ENCODE data around the gene STRIP2.
"Not testable (repeated sequence)": the region's sequence is repeated elsewhere in the genome, so short reads cannot be mapped to it uniquely, and the experiment has no call there.

The STRIP2 gene

DNA sequence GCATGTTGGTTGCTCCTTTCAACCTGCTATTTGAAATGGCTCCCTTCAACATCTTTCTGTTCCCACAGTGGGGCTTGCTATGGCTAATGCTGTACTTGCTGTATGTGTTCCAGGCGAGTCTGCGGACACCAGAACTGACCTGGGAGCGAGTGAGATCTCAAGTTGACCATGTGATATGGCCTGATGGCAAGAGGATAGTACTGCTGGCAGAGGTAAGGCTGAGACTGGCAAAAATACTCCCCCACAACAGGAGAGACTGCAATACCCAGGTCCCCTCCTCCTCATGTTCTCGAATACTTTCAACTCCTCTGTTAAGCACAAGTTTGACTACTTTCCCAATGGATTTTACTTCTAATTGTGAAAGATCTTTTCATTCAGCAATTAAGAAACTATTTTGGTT lies 11.5 kb upstream of the STRIP2 start:
- no peak for DNase-seq

DNA sequence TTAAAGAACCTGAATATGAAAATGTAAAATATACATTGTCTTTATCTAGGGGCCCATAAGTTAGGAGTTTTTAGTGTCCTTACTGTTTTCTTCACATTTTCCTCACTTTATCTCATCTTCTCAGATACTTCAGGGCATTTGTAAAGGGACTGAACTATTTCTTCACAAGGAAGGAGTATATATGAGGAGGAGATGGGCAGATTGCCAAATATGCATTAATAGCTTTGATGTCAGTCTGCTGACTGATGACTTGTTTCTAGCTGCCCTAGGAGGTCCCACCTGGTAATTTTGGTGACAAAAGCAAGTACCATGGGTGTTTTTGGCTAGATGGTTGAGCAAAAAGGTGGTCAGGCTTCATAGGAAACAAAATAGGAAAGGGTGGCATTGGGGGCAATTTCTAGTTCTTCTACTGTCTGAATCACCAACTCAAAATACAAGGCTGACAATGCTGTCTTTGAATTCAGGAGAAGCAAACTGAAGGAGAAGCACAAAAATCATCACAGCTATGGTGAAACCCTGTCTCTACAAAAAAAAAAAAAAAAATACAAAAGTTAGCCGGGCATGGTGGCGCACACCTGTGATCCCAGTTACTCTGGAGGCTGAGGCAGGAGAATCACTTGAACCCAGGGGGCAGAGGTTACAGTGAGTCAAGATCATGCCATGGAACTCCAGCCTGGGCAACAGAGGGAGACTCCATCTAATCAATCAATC lies 10.4 kb upstream of the STRIP2 start:
- no peak for DNase-seq

DNA sequence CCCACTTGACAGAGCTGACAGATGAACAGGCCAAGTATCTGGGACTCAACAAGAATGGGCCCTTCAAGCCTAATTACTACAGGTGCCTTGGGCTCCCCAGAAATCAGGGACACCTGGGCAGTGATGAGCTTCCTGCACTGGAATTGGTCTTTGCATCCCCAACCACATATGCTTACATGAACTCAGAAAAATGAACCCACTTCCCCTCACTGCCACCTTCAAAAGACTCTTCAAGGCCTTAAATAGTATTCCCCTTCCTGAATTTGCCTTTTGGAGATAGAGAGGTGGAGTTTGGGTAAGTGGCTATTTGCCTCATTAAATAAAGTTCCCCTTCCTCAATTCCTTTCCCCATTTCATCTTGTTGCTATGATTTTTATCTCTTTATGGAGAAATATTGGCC lies 7.8 kb upstream of the STRIP2 start:
- no peak for DNase-seq

DNA sequence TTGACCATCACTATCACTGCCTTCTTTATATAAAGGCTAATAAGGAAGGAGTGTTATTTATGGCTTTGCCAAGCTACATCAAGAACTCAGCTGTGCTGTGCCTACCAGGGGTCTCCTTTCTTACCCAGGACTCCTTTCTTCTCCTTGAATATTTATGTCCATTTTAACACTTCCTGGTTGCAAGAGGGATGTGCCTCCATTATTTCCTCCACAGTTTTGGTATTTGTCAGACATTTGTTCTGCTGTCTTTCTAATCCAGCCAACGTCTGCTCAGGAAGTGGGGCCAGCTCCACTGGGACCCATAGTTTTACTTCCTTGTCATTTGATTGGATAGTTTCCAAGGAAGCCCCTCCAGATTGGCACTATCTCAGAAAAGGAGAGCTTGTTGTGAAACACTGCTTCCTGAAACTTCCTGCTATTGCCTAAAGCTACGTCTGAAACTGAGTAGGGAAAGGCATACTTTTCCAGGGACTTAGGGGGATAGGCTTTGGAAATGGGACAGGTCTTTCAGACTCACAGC lies 6.6 kb upstream of the STRIP2 start:
- DNase-seq = no peak

DNA sequence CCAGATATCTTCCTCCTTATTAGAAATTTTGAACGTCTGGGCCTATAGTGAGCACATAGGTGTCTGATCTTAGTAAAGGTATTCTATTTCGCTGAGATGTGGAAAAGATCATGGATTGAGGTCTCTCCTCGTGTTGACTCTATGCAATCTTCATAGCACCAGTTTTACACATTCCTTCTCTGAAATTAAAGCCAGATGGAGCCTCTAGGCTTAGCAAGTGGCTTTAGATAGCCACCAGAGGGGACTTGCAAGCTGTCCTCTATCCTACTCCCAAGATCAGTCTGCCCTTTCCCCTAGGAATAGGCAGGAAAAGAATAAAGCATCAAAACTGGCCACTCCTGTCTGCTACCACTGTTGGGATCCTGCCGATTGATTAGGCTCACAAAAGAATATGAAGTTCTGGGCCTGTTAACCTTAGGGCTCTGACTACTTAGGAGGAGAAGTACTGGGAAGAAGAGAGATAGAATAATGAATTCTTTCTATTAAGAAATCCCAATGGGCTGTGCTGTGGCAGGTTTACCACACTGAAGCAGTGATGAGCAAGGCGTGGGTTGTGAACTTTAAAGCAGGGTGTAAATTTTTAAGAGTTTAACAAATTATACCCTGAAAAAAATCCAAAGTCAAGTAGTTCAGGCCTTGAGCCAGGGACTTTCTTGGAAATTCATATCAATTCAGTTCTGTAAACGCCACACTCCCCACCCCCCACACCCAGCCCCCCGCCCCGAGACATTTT lies 2.2 kb upstream of the STRIP2 start:
- no peak for DNase-seq

DNA sequence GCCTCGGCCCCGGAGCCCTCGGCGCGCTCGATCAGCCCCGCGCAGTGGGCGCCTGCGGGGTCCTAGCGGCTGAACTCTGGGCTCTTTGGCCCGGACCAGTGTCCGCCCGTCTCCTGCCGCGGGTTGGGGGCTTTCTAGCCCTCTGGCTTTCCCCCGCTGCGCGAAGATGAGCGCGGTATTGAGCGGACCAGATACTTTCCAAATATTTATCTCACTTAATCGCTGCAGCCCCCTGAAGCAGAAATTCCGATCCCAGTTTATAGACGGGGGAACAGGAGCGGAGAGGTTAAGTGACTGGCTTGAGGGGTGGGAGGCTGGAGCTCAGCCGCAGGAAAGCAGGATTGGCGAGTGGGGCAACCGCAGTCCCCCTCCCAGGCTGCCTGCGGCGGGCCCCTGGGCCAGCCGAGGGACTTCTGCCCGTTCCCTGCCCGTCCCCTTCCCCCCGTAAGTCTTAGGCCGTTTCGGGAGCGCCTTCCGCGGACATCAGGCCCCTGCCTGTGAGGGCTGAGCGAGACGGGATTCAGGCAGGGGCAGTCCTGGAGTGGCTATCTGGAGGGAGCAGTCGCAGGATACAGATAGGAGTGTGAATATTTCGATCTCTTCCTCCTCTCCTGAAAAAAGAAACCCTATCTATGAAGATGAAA lies 565 bp downstream of the STRIP2 start:
- DNase-seq = peak; percentile 14

DNA sequence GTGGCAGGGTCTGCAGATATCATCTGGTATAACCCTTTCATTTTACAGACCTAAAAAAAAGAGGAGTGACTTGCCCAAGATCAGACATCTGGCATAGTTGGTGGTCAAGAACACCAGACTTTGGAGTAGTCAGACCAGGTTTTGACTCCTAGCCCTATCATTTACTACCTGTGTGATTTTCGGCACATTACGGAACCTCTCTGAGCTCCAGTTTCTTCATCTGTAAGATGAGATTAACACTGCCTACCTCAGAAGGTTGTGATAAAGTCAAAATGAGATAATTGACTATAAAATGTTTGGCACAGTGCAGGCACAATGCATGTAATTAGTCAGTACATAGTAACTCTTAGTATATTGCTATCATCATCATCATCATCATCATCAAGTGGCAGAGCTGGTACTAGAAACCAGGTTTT lies 1.2 kb downstream of the STRIP2 start:
- no peak for DNase-seq

DNA sequence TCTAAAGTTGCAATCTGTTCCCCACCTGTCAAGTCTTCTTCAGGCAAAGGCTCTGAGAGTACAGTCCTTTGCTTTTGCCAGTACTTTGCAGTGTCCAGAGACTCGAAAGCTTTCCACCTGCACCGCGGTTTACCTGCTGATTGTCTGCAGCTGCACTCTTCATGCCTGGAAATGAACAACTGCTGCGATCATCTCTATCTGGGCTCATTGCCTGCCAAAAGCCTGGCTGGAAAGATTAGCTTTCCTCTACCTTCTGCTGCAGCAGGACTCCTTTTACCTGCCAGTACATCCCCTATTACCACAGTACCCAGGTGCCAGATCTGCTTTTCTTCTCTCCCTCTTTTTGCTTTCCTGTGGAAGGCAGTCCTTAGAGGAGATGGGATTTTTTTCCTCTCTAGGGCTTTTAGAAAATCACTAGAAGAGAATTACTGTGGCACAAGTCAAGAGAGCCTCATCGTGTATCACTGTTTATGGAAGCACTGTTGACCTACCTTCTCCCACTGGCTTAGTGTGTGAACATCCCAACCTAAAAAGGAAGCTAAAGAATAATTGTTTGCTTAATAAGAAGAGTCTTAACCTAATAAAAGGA lies 2.2 kb downstream of the STRIP2 start:
- no peak for DNase-seq

DNA sequence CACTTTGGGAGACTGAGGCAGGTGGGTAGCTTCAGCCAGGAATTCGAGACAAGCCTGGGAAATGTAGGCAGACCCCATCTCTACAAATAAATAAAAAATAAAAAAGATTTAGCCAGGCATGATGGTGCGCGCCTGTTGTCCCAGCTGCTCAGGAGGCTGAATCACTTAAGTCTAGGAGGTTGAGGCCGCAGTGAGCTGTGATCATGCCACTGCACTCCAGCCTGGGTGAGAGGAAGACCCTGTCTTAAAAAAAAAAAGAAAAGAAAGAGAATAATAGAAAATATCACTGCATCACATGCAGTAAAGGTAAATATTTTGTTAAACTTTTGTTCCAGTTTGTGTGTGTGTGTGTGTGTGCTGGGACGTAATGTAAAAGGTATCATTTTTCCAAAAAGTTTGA lies 3.0 kb downstream of the STRIP2 start:
- no peak for DNase-seq

DNA sequence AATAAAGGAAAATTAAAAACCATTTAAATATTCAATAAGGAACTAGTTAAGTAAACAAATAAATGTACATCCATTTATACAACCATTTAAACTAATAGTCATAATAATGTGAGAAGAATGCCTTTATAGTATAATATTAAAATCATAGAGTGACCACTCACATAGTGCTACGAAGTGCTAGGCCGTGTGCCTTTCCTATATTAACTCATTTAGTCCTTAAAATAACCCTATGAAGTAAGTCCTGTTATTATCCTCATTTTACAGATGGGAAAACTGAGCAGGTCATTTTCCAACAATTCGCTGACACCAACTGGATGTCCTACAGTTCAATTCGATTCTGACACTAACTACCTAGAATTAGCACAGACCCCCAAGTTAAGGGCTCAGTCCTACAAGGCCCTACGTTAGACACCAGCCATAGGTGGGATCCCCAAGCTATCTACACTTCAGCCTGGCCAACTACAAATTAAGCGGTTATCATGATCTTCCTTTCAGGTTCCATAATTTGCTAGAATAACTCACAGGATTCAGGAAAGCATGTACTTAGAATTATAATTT lies 4.1 kb downstream of the STRIP2 start:
- DNase-seq = no peak

DNA sequence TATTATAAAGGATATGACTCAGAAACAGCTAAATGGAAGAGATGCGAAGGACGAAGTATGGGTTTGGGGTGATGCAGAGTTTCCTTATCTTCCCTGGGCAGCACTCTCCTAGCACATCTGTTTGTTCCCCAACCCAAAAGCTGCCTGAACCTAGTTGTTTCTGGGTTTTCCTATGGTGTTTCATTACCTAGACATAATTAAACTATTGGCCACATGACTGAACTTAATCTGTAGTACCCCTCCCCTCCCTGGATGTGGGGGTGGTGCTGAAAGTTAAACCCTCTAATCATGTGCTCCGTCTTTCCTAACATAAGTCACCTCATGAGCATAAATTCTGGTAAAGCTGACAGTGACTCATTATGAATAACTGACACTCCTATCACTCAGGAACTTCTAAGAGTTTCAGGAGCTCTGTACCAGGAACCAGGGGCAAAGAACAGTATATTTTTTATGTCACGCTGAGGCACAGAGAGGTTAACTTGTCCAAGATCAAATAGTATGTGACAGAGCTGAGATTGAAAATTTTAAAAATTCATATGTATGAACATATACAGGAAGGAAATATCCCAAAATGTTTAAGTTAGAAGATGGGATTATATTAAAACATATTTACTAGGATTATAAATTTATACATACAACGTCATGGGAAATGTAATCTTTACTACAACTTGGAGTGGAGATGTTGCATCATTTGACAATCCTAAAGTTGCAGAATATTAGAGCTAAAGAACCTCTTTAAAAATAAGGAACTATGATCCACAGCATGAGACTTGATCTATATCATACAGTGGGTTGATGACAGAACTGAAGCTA lies 4.8 kb downstream of the STRIP2 start:
- DNase-seq = no peak

DNA sequence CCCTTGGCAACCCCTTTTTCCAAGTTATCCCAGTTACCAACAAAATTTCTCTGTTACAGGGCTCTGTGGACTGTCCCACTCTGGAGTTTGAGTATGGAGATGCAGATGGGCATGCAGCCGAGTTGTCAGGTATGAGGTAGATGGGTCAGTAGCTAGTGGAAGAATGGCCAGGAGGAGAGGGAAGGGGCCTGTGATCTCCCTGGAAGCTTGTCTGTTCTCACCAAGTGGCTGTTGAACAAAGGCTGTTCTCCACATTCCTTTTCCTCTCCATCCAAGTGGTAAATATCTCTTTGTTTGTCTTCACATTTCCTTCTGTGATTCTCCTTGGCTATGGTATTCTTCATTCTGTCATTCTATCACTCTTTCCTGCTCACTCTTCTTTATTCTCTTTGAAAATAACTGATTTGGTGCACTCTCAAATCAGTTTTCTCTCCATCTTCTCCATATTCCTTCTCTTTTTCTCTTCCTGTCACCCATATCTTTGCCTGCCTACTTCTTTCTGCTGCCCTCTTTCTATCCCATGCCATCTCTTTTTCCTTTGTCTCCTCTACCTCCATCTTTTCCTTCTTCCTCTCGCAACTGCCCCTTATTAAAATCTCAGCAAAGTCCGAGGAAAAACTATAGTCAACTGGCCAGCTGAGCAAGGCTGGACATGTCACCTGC lies 5.9 kb downstream of the STRIP2 start:
- no peak for DNase-seq

DNA sequence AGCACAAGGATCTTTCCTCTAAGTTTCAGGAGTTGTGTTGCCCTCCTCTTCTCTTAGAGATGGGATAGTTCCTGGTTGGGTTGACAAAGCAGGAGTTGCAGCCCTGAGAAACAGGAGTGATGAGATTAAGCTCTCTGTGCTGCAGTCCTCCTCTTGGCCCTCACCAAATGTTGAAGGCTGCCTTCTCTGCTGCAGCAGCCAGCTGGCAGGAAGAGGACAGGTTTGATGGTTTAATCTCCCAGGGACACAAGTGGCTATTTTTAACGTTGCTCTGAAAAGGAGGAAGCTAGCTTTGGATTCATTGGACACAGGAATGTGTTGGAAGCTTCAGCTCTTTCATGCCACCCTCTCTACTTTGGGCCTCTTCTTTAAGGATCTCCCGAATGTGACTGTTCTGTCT lies 9.4 kb downstream of the STRIP2 start:
- no peak for DNase-seq

DNA sequence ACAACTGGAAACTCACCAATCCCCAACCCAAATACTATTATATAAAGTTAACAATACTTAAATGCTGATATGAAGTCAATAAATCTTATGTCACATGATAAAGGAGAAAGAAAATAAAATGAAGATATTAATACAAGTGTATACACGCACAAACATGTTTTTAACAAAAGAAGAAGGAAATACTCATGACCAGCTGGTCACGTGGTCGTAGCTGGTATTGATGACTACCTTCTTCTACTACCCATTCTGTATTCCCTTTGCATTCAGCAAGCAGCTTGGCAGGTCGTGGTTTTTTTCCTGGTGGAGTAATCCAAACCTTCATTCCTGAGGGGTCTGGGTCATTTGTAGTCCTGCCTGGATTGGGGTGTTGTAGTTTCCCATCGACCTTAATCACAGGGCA lies 10.5 kb downstream of the STRIP2 start:
- DNase-seq = not testable (repeated sequence)

DNA sequence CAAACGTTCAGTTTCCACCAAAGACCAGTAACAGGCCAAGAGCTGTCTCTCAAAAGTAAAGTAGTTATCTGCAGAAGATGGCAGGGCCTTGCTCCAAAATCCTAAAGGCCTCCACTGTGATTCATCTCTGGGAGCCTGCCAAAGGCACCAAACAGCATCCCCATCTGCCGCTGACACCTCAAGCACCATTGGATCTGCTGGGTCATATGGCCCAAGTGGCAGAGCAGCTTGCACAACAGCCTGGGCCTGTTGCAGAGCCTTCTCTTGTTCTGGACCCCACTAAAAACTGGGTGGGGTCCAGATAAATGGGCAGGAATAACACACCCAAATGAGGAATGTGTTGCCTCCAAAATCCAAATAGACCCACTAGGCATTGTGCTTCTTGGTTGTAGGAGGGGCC lies 12.7 kb downstream of the STRIP2 start:
- DNase-seq = not testable (repeated sequence)

DNA sequence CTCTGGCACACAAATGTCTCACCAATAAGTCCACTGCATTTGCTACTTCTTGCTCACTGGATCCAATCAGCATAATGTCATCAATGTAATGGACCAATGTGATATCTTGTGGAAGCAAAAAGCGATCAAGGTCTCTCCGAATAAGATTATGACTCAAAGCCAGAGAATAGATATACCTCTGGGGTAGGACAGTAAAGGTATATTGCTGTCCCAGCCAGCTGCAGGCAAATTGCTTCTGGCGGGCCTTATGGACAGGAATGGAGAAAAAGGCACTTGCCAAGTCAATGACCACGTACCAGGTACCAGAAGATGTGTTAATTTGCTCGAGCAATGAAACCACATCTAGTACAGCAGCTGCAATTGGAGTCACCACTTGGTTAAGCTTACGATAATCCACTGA lies 13.2 kb downstream of the STRIP2 start:
- DNase-seq = not testable (repeated sequence)

DNA sequence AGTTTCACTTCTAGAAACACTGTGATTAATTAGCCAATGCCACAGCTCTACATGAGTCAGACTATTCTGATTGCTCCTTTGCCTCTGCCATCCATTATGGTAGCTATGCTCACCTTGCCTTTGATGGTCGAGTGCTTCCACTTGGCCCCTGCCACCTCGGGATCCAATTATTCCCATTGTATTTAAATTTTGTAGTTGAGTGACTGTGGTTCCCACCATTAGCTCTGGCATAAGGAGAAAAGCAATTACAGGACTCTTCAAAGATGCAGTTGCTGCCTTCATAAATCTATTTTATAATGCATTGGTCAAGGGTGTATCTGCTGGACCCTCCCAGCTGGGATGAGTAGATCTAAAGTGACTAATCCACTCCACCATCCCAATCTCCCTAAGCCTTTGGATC lies 14.4 kb downstream of the STRIP2 start:
- not testable (repeated sequence) for DNase-seq

DNA sequence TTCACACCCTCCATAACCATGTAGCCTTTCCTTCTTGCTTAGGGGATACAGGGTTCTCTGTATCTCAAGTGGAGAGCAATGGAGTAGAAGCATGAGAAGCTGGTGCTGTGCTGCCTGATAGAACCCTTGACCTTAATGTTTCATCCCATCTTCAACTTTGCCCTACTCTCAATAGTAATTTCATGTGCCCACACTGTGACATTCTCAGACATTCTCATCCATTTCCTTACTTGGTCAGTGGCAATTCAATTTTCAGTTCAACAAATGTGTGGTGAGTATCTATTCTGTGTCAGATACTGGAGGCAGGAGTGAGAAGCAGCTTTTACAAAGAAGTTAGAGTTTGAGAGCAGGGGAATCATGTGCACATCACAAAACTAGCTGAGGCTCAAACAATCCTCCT lies 16.1 kb downstream of the STRIP2 start:
- DNase-seq = no peak

DNA sequence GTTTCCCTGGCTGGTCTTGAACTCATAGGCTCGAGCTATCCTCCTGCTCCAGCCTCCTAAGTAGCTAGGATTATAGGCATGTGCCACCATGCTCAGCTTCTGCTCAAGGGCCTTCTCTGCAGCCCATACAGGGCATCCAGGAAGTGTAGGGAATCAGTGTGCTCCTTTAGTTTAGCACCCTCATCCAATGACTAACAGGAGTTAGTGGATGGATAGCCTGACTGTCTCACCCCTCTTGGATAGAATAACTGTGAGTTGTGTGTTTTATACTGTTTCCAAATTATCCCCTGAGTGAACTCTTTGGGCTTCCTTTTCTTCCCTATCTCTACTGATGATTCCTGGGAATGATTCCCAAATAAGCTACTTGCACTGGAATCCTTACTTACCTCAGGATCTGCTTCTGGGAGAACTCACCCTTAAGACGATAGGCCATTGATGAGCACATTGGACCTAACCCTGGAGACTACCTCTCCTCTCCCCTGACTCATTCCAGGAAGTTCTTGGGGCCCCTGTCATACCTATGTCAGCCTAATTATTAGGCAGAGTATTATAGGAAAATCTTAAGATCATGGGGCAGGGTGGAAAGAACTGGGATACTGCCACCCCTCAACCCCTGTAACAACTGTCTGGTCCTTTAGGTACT lies 18.5 kb downstream of the STRIP2 start:
- DNase-seq = no peak

DNA sequence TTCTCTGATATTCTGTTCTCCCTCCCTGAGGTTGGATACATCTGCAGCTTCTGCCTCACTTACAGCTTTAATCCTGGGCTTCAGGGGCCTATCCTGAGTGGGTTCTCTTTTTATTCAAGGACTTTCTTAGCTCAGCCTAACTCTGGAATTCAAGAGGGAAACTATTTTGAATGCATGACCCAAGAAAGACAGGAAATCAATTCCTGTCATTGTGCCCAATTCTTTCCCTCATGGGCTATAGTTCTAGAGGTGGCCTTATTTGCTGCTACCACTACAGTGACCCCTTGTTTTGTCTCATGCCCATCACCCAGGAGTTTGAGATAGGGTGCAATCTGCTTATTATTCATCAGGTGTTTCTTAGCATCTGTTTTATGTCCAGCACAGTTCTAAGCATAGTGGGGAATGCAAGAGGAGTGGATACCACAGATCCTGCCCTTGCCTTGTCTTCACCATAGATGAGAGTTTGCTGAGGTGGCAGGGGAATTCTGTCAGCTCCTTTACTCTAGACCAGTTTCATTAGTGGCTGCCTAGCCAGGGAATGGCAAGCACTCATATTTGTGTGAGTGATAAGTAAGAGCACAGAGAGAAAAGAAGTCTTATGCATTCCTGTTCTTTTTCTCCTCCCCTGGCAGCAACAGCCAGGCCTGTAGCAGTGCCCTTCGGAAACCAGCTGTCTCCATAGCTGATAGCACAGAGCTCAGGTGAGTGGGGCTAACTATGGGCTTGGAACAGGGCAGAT lies 19.4 kb downstream of the STRIP2 start:
- DNase-seq = no peak

DNA sequence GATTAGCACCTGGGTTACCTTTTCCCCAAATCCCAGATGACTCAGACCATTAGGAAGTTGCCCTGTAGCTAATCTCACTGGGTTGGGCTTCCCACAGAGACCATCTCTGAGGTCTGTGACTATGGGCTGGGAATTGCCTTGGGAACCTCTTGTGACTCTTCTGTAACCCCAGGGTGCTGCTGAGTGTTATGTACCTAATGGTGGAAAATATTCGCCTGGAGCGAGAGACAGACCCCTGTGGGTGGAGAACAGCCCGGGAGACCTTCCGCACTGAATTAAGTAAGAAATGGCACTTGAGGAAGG lies 20.0 kb downstream of the STRIP2 start:
- DNase-seq = no peak
